Measurements from ENCODE around the gene PPP6R2. TPM values are rescaled to one million over a fixed set of nuclear protein-coding genes. Genes with fewer than 3 reads are reported as not detected.
A peak's percentile ranks its signal among the peaks of the same experiment; 100 is the strongest.

Gene PPP6R2
- total and polyA plus RNA-seq, 2 donors (not counting 3 experiments of a cell fraction or from before 2014, with no cell fraction given), result 38.6 to 54.6 TPM

DNA sequence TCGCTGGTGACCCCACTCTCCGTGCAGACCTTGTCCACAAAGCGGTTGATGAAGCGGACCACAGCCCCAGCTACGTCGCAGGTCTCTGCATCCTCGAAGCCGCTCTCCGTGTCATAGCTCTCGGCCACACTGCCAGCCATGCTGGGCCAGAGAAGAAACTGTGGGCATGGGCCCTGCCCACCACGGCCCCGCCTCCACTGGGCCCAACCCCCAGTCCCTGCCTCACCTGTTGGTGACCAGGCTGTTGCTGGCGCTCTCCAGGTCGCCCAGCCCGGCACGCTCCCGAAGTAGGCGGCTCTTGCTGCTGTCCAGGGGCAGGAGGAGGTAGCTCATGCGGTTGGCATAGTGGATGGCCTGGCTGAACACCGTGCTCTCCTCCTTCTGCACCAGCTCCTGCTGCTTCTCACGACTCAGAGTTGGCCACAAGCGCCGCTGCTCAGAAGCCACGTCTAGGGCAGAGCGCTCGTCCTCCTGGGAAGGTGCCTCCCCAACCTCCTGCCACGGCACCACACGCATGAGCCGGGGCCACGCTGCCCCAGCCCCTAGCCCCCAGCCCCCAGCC, 118.9 kb downstream of the PPP6R2 start:
- Histone ChIP-seq H3K9ac (replicated peaks; ENCODE audit: extremely low read depth, insufficient read depth, low read length) (no peak overlapping the region), H3K27ac (ENCODE audit: insufficient read depth, low read depth, low read length) (no peak overlapping the region), H2AFZ (ENCODE audit: low read depth, low read length) (no peak overlapping the region), H3K4me2 (ENCODE audit: insufficient read depth, low read length) (no peak overlapping the region), H4K20me1 (replicated peaks; ENCODE audit: control insufficient read depth, extremely low read depth, insufficient read depth, low read length) (no peaks in the 10 kb centered on the region), H3K36me3 (ENCODE audit: control insufficient read depth in 2 of 2, extremely low read depth in 1 of 2, insufficient read depth in 2 of 2, low read length in 2 of 2) (peaks cover 0 to 84% of the 10 kb centered on the region in 2 experiments), H3K79me2 (ENCODE audit: control insufficient read depth, insufficient read depth, low read length) (no peaks in the 10 kb centered on the region), H3K4me1 (ENCODE audit: control insufficient read depth, extremely low read depth, insufficient read depth, low read length) (no peaks in the 10 kb centered on the region), H3K9me3 (replicated peaks; ENCODE audit: control insufficient read depth, insufficient read depth, low read length) (no peaks in the 10 kb centered on the region), H3K27me3 (ENCODE audit: control insufficient read depth in 2 of 2, insufficient read depth in 2 of 2, low read length in 2 of 2) (no peaks in the 10 kb centered on the region), H3K9me1 (replicated peaks; ENCODE audit: control insufficient read depth, extremely low read depth, insufficient read depth, low read length) (no peaks in the 10 kb centered on the region), H3K4me3 (replicated peaks in 1 of 3; ENCODE audit: insufficient read depth in 1 of 3, low read depth in 1 of 3, low read length in 3 of 3) (no peak overlapping the region)
- CTCF ChIA-PET, result interaction anchor here (1.1 kb wide), 1 partner anchor 9 kb away, joined by 3 read pairs; no protein-coding TSS in a partner anchor
- POLR2A ChIA-PET, result no interaction called here
- FAIRE-seq, result no peak
- TF ChIP-seq POLR2AphosphoS5 (IDR thresholded peaks at IDR 0.05; ENCODE audit: insufficient read depth, low read depth, low read length) (no peak), EZH2 (IDR thresholded peaks at IDR 0.05; ENCODE audit: borderline replicate concordance, low read depth, low read length, severe bottlenecking) (no peak), JUN (IDR thresholded peaks at IDR 0.05; ENCODE audit: borderline replicate concordance, insufficient read depth, insufficient read length, low read depth) (no peak), POLR2A (IDR thresholded peaks at IDR 0.05; ENCODE audit: low read depth, low read length) (no peak), MYC (IDR thresholded peaks at IDR 0.05; ENCODE audit: low read depth, low read length) (no peak), FOS (IDR thresholded peaks at IDR 0.05; ENCODE audit: borderline replicate concordance, insufficient read depth, low read length) (no peak), GATA2 (IDR thresholded peaks at IDR 0.05; ENCODE audit: insufficient read depth, insufficient read length, low read depth, low read length) (no peak)
- TF ChIP-seq, protein P1, sequence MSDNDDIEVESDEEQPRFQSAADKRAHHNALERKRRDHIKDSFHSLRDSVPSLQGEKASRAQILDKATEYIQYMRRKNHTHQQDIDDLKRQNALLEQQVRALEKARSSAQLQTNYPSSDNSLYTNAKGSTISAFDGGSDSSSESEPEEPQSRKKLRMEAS (IDR thresholded peaks at IDR 0.05; ENCODE audit: insufficient read depth, insufficient read length), result no peak
- TF ChIP-seq, protein P2, sequence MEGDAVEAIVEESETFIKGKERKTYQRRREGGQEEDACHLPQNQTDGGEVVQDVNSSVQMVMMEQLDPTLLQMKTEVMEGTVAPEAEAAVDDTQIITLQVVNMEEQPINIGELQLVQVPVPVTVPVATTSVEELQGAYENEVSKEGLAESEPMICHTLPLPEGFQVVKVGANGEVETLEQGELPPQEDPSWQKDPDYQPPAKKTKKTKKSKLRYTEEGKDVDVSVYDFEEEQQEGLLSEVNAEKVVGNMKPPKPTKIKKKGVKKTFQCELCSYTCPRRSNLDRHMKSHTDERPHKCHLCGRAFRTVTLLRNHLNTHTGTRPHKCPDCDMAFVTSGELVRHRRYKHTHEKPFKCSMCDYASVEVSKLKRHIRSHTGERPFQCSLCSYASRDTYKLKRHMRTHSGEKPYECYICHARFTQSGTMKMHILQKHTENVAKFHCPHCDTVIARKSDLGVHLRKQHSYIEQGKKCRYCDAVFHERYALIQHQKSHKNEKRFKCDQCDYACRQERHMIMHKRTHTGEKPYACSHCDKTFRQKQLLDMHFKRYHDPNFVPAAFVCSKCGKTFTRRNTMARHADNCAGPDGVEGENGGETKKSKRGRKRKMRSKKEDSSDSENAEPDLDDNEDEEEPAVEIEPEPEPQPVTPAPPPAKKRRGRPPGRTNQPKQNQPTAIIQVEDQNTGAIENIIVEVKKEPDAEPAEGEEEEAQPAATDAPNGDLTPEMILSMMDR (IDR thresholded peaks at IDR 0.05; ENCODE audit: extremely low read depth in 1 of 2, insufficient read depth in 1 of 2, low read depth in 1 of 2, low read length in 2 of 2), result no peak
- DNase-seq (ENCODE audit: low read depth, low spot score), result no peak
- dilution Hi-C loops (cut with MboI; ENCODE audit: extremely low pct_ligation_motif_present, low sequenced_read_pairs) (no loop called here), intact Hi-C loops (cut with micrococcal nuclease) (no loop called here)
- TSS peak; percentile 6 for BruUV-seq (replicated peaks)
